Adrenal gland (tissue), 12 donors: ENCODE measurements around the gene G6PC1. TPM values are rescaled to one million over a fixed set of nuclear protein-coding genes. Genes with fewer than 3 reads are reported as not detected.

Experiments
- polyA plus RNA-seq, 3 donors: library from polyadenylated mRNA; stranded (reverse); fragments of 200-250 nt in 2 of 3; fragments of 350-450 nt in 1 of 3; fragmentation: Illumina TruSeq in 1 of 3; extraction: RNeasy Lipid Tissue Mini Kit (QIAGEN cat#74804) in 1 of 3; gene quantifications; one replicate each; pipeline ENCODE4 v1.2.3, GENCODE V29; 2013 to 2014
- small RNA-seq, 2 donors: library from RNA; depleted of rRNA; stranded (forward); fragments of <200 nt; gene quantifications; one replicate each; pipeline ENCODE3, GENCODE V24; 2016
- total RNA-seq, 9 donors: library from RNA; depleted of rRNA in 4 of 9; stranded (reverse); fragments of >200 nt in 4 of 9; fragments of 120-200 nt in 1 of 9; fragmentation: NEBNext Ultra II Directional in 1 of 9; extraction: Animal tissue kit (Norgen Biotek cat#: 25700) in 1 of 9; gene quantifications; one replicate each; pipeline versions ENCODE4 v1.1.0 to v1.2.4, GENCODE V29; 2013 to 2023
- donor health status: healthy with polysubstance abuse.
- donor health status: Bipolar disorder and iron deficiency.
- donor health status: DM: yes; HTN: yes; CAD: no.
- donor health status: DM: no; HTN: no; CAD: no.
- donor health status: DM: no; HTN: no; CAD: no.
- donor health status: DM: yes; HTN: yes; CAD: no.

Gene G6PC1
- total and polyA plus RNA-seq, 12 donors: 0.09 to 0.18 (median 0.14) TPM; not detected in 8

Small RNA genes lying within 50 kb of the gene (small RNA-seq; reads per million reads assigned to genes)
- 0 reads per million in 2 donors for gene RF00561
- 0 reads per million in 2 donors for gene RNU6-287P

Other genes starting within 250 kb of the G6PC1 start
- 10 to 100 TPM; 14.5 to 63.9 (median 43.7) TPM for gene TUBG2, start 241.5 kb upstream of the G6PC1 start, total RNA-seq
- 10 to 100 TPM; 19.3 to 65.1 (median 49.6) TPM for gene TUBG2, start 241.5 kb upstream of the G6PC1 start, polyA plus RNA-seq
- gene PLEKHH3, start 223.8 kb upstream of the G6PC1 start, total RNA-seq: 10 to 100 TPM in 8 of 9 donors, 1 to 10 TPM in 1; 7.8 to 63.7 (median 45.3) TPM
- 10 to 100 TPM in 2 of 3 donors, 1 to 10 TPM in 1; 1.8 to 73.2 (median 49.6) TPM for gene PLEKHH3, start 223.8 kb upstream of the G6PC1 start, polyA plus RNA-seq
- gene CCR10, start 219.0 kb upstream of the G6PC1 start, total RNA-seq: 1 to 10 TPM in 6 of 9 donors, under 1 TPM in 3; 0.39 to 7.9 (median 3.3) TPM
- 1 to 10 TPM in 2 of 3 donors, under 1 TPM in 1; 0.31 to 3.6 (median 1.7) TPM for gene CCR10, start 219.0 kb upstream of the G6PC1 start, polyA plus RNA-seq
- 10 to 100 TPM in 2 of 9 donors, 1 to 10 TPM in 7; 1.8 to 31.9 (median 4.0) TPM for gene CNTNAP1, start 218.3 kb upstream of the G6PC1 start, total RNA-seq
- gene CNTNAP1, start 218.3 kb upstream of the G6PC1 start, polyA plus RNA-seq: 10 to 100 TPM in 1 of 3 donors, 1 to 10 TPM in 2; 1.6 to 12.5 (median 5.7) TPM
- 10 to 100 TPM; 17.6 to 49.1 (median 35.3) TPM for gene EZH1, start 155.8 kb upstream of the G6PC1 start, total RNA-seq
- gene EZH1, start 155.8 kb upstream of the G6PC1 start, polyA plus RNA-seq: 10 to 100 TPM; 23.6 to 29.4 (median 23.8) TPM
- gene RAMP2, start 139.6 kb upstream of the G6PC1 start, total RNA-seq: 10 to 100 TPM in 7 of 9 donors, 1 to 10 TPM in 2; 4.6 to 35.4 (median 16.1) TPM
- 10 to 100 TPM; 23.1 to 67.5 (median 37.9) TPM for gene RAMP2, start 139.6 kb upstream of the G6PC1 start, polyA plus RNA-seq
- 100 to 1,000 TPM in 1 of 9 donors, 10 to 100 TPM in 8; 43.2 to 135 (median 52.6) TPM for gene VPS25, start 127.3 kb upstream of the G6PC1 start, total RNA-seq
- 10 to 100 TPM; 25.7 to 63.4 (median 37.0) TPM for gene VPS25, start 127.3 kb upstream of the G6PC1 start, polyA plus RNA-seq
- gene WNK4, start 120.2 kb upstream of the G6PC1 start, total RNA-seq: under 1 TPM in 4 of 9 donors, not detected in 5; 0.18 to 0.46 (median 0.30) TPM
- gene WNK4, start 120.2 kb upstream of the G6PC1 start, polyA plus RNA-seq: under 1 TPM; 0.05 to 0.08 (median 0.07) TPM
- gene COA3, start 102.1 kb upstream of the G6PC1 start, total RNA-seq: 100 to 1,000 TPM in 3 of 9 donors, 10 to 100 TPM in 6; 65.3 to 231 (median 84.8) TPM
- 10 to 100 TPM; 55.6 to 98.2 (median 91.1) TPM for gene COA3, start 102.1 kb upstream of the G6PC1 start, polyA plus RNA-seq
- 1 to 10 TPM in 2 of 9 donors, under 1 TPM in 2, not detected in 5; 0.28 to 8.2 (median 0.96) TPM for gene CNTD1, start 101.9 kb upstream of the G6PC1 start, total RNA-seq
- under 1 TPM; 0.24 to 0.32 (median 0.27) TPM for gene CNTD1, start 101.9 kb upstream of the G6PC1 start, polyA plus RNA-seq
- gene BECN1, start 76.5 kb upstream of the G6PC1 start, total RNA-seq: 100 to 1,000 TPM in 5 of 9 donors, 10 to 100 TPM in 4; 70.1 to 235 (median 104) TPM
- gene BECN1, start 76.5 kb upstream of the G6PC1 start, polyA plus RNA-seq: 10 to 100 TPM; 27.0 to 76.6 (median 33.1) TPM
- gene PSME3, start 67.4 kb upstream of the G6PC1 start, total RNA-seq: 100 to 1,000 TPM in 3 of 9 donors, 10 to 100 TPM in 6; 45.8 to 136 (median 85.1) TPM
- gene PSME3, start 67.4 kb upstream of the G6PC1 start, polyA plus RNA-seq: 100 to 1,000 TPM in 1 of 3 donors, 10 to 100 TPM in 2; 18.5 to 149 (median 25.4) TPM
- 1 to 10 TPM in 6 of 9 donors, under 1 TPM in 3; 0.60 to 2.2 (median 1.4) TPM for gene AOC2, start 56.2 kb upstream of the G6PC1 start, total RNA-seq
- 1 to 10 TPM in 2 of 3 donors, under 1 TPM in 1; 0.95 to 1.6 (median 1.4) TPM for gene AOC2, start 56.2 kb upstream of the G6PC1 start, polyA plus RNA-seq
- 100 to 1,000 TPM in 2 of 9 donors, 10 to 100 TPM in 7; 21.6 to 133 (median 83.7) TPM for gene AOC3, start 49.6 kb upstream of the G6PC1 start, total RNA-seq
- gene AOC3, start 49.6 kb upstream of the G6PC1 start, polyA plus RNA-seq: 10 to 100 TPM; 32.4 to 63.9 (median 59.7) TPM
- 10 to 100 TPM; 16.4 to 60.7 (median 35.1) TPM for gene AARSD1, start 63.7 kb downstream of the G6PC1 start, total RNA-seq
- gene AARSD1, start 63.7 kb downstream of the G6PC1 start, polyA plus RNA-seq: 100 to 1,000 TPM in 2 of 3 donors, 10 to 100 TPM in 1; 49.0 to 206 (median 121) TPM
- under 1 TPM in 3 of 9 donors, not detected in 6; 0.18 to 0.67 (median 0.28) TPM for gene PTGES3L, start 79.3 kb downstream of the G6PC1 start, total RNA-seq
- under 1 TPM; 0.61 to 0.72 (median 0.62) TPM for gene PTGES3L, start 79.3 kb downstream of the G6PC1 start, polyA plus RNA-seq
- gene RUNDC1, start 79.8 kb downstream of the G6PC1 start, total RNA-seq: 10 to 100 TPM; 14.3 to 29.7 (median 17.4) TPM
- gene RUNDC1, start 79.8 kb downstream of the G6PC1 start, polyA plus RNA-seq: 10 to 100 TPM in 2 of 3 donors, 1 to 10 TPM in 1; 7.6 to 20.6 (median 10.3) TPM
- gene RPL27, start 97.6 kb downstream of the G6PC1 start, total RNA-seq: 1,000 to 10,000 TPM in 3 of 9 donors, 100 to 1,000 TPM in 6; 356 to 1,636 (median 929) TPM
- gene RPL27, start 97.6 kb downstream of the G6PC1 start, polyA plus RNA-seq: 1,000 to 10,000 TPM; 1,877 to 2,291 (median 1,931) TPM
- 10 to 100 TPM; 38.4 to 72.9 (median 60.3) TPM for gene IFI35, start 106.0 kb downstream of the G6PC1 start, total RNA-seq
- gene IFI35, start 106.0 kb downstream of the G6PC1 start, polyA plus RNA-seq: 10 to 100 TPM; 44.1 to 91.4 (median 68.1) TPM
- gene VAT1, start 121.6 kb downstream of the G6PC1 start, total RNA-seq: 100 to 1,000 TPM; 280 to 744 (median 463) TPM
- gene VAT1, start 121.6 kb downstream of the G6PC1 start, polyA plus RNA-seq: 100 to 1,000 TPM; 177 to 311 (median 269) TPM
- gene RND2, start 124.4 kb downstream of the G6PC1 start, total RNA-seq: 1 to 10 TPM; 1.3 to 8.2 (median 4.0) TPM
- 1 to 10 TPM; 2.4 to 6.3 (median 3.1) TPM for gene RND2, start 124.4 kb downstream of the G6PC1 start, polyA plus RNA-seq
- 10 to 100 TPM in 2 of 9 donors, 1 to 10 TPM in 7; 1.9 to 10.4 (median 5.7) TPM for gene BRCA1, start 224.6 kb downstream of the G6PC1 start, total RNA-seq
- 1 to 10 TPM; 1.1 to 3.4 (median 2.3) TPM for gene BRCA1, start 224.6 kb downstream of the G6PC1 start, polyA plus RNA-seq